B cell (primary cell): ENCODE data around the gene MLIP. TPM values are rescaled to one million over a fixed set of nuclear protein-coding genes. Genes with fewer than 3 reads are reported as not detected.

Experiments
- ATAC-seq: fragments of 200-7000 bp; cut with Tn5 transposase; one replicate; pipeline ENCODE4 v1.10.0; 2021; ENCODE audit warnings: low read depth, mild to moderate bottlenecking, moderate number of reproducible peaks, moderate library complexity
- CTCF ChIA-PET: fragments of 350-600 bp; sonication (Branson Sonifier 250); formaldehyde crosslinking; loops from one replicate; lab custom pipeline; 2021; ENCODE audit warnings: antibody characterized with exemption, inconsistent platforms; lab: Charles Lee
- POLR2A ChIA-PET: fragments of 350-600 bp; sonication (Branson Sonifier 250); formaldehyde crosslinking; loops from one replicate; lab custom pipeline; 2021; ENCODE audit warnings: antibody characterized with exemption; lab: Charles Lee
- DNase-seq: peaks from one replicate; pipeline ENCODE4 v3.0.0; 2013
- H2AFZ ChIP-seq: 2 replicates; pipeline ENCODE4 v1.6.1; 2012; ENCODE audit warnings: mild to moderate bottlenecking, low read depth, low read length; ENCODE audit not compliant: insufficient read depth, poor library complexity, severe bottlenecking
- H3K27ac ChIP-seq, 2 donors: 1 replicate in 1 of 2; 2 replicates in 1 of 2; pipeline ENCODE4 v1.5.1; 2012 to 2013; ENCODE audit warnings: low read length in 2 of 2, mild to moderate bottlenecking in 2 of 2, moderate library complexity in 1 of 2
- H3K27me3 ChIP-seq, 4 experiments: fragments of 200-600 bp in 1 of 4; sonication (generic) in 1 of 4; replicated peaks in 1 of 4; 1 replicate in 2 of 4; 2 replicates in 2 of 4; pipeline versions ENCODE4 v1.6.1 to v1.7.0; 2013 to 2016; ENCODE audit warnings: low read length in 3 of 4, mild to moderate bottlenecking in 2 of 4, mixed read lengths in 1 of 4, moderate library complexity in 1 of 4; ENCODE audit not compliant: insufficient read depth in 4 of 4, control insufficient read depth in 3 of 4; ENCODE audit errors: control extremely low read depth in 1 of 4
- H3K36me3 ChIP-seq, 2 experiments: replicated peaks in 1 of 2; 1 replicate in 1 of 2; 2 replicates in 1 of 2; pipeline versions ENCODE4 v1.6.1 to v1.7.1; 2013; ENCODE audit warnings: low read length in 1 of 2; ENCODE audit not compliant: insufficient read depth in 2 of 2, control insufficient read depth in 1 of 2; ENCODE audit errors: control extremely low read depth in 1 of 2, extremely low read depth in 1 of 2
- H3K4me1 ChIP-seq, 2 donors: fragments of 200-600 bp in 1 of 2; sonication (generic) in 1 of 2; 1 replicate in 1 of 2; 2 replicates in 1 of 2; pipeline versions ENCODE4 v1.5.1 to v1.6.1; 2013 to 2017; ENCODE audit warnings: low read length in 2 of 2; ENCODE audit not compliant: control insufficient read depth in 2 of 2, insufficient read depth in 2 of 2
- H3K4me2 ChIP-seq: replicated peaks from 2 replicates; pipeline ENCODE3; 2012; ENCODE audit warnings: mild to moderate bottlenecking, low read depth, low read length; ENCODE audit not compliant: poor library complexity, severe bottlenecking
- H3K4me3 ChIP-seq, 5 experiments: fragments of 200-600 bp in 1 of 5; sonication (generic) in 1 of 5; 1 replicate in 3 of 5; 2 replicates in 2 of 5; pipeline versions ENCODE4 v1.5.1 to v1.7.0; 2011 to 2016; ENCODE audit warnings: low read length in 4 of 5, mild to moderate bottlenecking in 4 of 5, low read depth in 2 of 5, control low read depth in 1 of 5, moderate library complexity in 1 of 5; ENCODE audit not compliant: insufficient read depth in 1 of 5; ENCODE audit errors: control extremely low read depth in 1 of 5, extremely low read depth in 1 of 5
- H3K79me2 ChIP-seq: fragments of 200-600 bp; sonication (generic); one replicate; pipeline ENCODE4 v1.6.0; 2016; ENCODE audit warnings: low read length; ENCODE audit not compliant: control insufficient read depth, insufficient read depth
- H3K9ac ChIP-seq: fragments of 200-600 bp; sonication (generic); 2 replicates; pipeline ENCODE4 v1.6.1; 2017; ENCODE audit warnings: mild to moderate bottlenecking, low read length, moderate library complexity
- H3K9me3 ChIP-seq, 3 donors: one replicate each; pipeline versions ENCODE4 v1.6.1 to v1.7.1; 2013; ENCODE audit warnings: low read length in 2 of 3; ENCODE audit not compliant: control insufficient read depth in 2 of 3, insufficient read depth in 1 of 3; ENCODE audit errors: control extremely low read depth in 1 of 3
- H4K20me1 ChIP-seq: 2 replicates; pipeline ENCODE4 v1.6.0; 2012; ENCODE audit warnings: mild to moderate bottlenecking, low read length; ENCODE audit not compliant: insufficient read depth, control insufficient read depth, poor library complexity, severe bottlenecking
- H3K27ac Mint-ChIP-seq: one replicate; pipeline ENCODE4 v1.8.0; 2021; ENCODE audit warnings: mixed read lengths
- H3K27me3 Mint-ChIP-seq: one replicate; pipeline ENCODE4 v1.8.0; 2021; ENCODE audit warnings: mixed read lengths
- H3K4me1 Mint-ChIP-seq: one replicate; pipeline ENCODE4 v1.8.0; 2021; ENCODE audit warnings: mixed read lengths
- H3K4me3 Mint-ChIP-seq: one replicate; pipeline ENCODE4 v1.8.0; 2021; ENCODE audit warnings: mixed read lengths
- H3K9me3 Mint-ChIP-seq: one replicate; pipeline ENCODE4 v1.8.0; 2022; ENCODE audit warnings: mixed read lengths; ENCODE audit not compliant: insufficient read depth
- CTCF ChIP-seq: fragments of 200-600 bp; IDR thresholded peaks from one replicate; pipeline ENCODE4 v1.8.0; 2022; ENCODE audit warnings: antibody characterized with exemption, mild to moderate bottlenecking
- EZH2 ChIP-seq: IDR thresholded peaks from 2 replicates; pipeline ENCODE4 v1.6.1; 2012; ENCODE audit warnings: borderline replicate concordance, low read depth, mild to moderate bottlenecking, moderate library complexity, low read length; ENCODE audit not compliant: insufficient read depth, poor library complexity, severe bottlenecking
- WGBS: methylation state at CpG from one replicate; pipeline ENCODE4 v1.1.5; 2013; ENCODE audit warnings: missing lambda C conversion rate; ENCODE audit not compliant: insufficient coverage; 5-methylcytosine and 5-hydroxymethylcytosine counted together
- intact Hi-C: fragments of 100-400 bp; cut with micrococcal nuclease; formaldehyde crosslinking; loops from one replicate; pipeline ENCODE4 v1.10.0; 2022
- polyA plus RNA-seq: library from polyadenylated mRNA; depleted of rRNA; stranded (reverse); fragments of >200 nt; gene quantifications from 2 replicates; pipeline ENCODE4 v1.2.3, GENCODE V29; 2012
- total RNA-seq, 2 donors: library from RNA; stranded (reverse); fragments of 120-200 nt in 1 of 2; gene quantifications; 1 replicate in 1 of 2; 2 replicates in 1 of 2; pipeline versions ENCODE4 v1.2.3 to v1.2.4, GENCODE V29; 2013 to 2022

MLIP gene
- total and polyA plus RNA-seq, 2 donors (not counting 1 experiment from before 2014, with no cell fraction given): not detected

- Mint-ChIP-seq H3K4me1 (no peaks in the 10 kb centered on the region), H3K27ac (no peak overlapping the region), H3K4me3 (no peak overlapping the region), H3K27me3 (no peaks in the 10 kb centered on the region), H3K9me3 (no peaks in the 10 kb centered on the region)
- DNase-seq (no peak), ATAC-seq (no peak)
- no peaks in the 10 kb centered on the region for H4K20me1 ChIP-seq
- no peaks in the 10 kb centered on the region for H3K9me3 ChIP-seq
- no peaks in the 10 kb centered on the region for H3K4me1 ChIP-seq
- no peaks in the 10 kb centered on the region for H3K79me2 ChIP-seq
- ChIA-PET POLR2A (no interaction called here), CTCF (no interaction called here)
- H3K36me3 ChIP-seq: no peaks in the 10 kb centered on the region
- no peaks in the 10 kb centered on the region for H3K27me3 ChIP-seq
- H3K27ac ChIP-seq: no peak overlapping the region
- H3K9ac ChIP-seq: no peak overlapping the region
- intact Hi-C loops: no loop called here
- no peak overlapping the region for H3K4me2 ChIP-seq
- 88% methylated on average over 4 of the region's 4 CpGs for WGBS
- H3K4me3 ChIP-seq: no peak overlapping the region
- no peak overlapping the region for H2AFZ ChIP-seq
- TF ChIP-seq EZH2 (no peak), CTCF (no peak)
These were observed 132.5 kb downstream of the MLIP start for GRCh38 chr6:54243699-54244098.

- Mint-ChIP-seq H3K9me3 (no peaks in the 10 kb centered on the region), H3K27ac (no peak overlapping the region), H3K4me1 (no peaks in the 10 kb centered on the region), H3K4me3 (no peak overlapping the region), H3K27me3 (no peaks in the 10 kb centered on the region)
- Histone ChIP-seq H3K4me3 (no peak overlapping the region), H3K9ac (no peak overlapping the region), H3K9me3 (no peaks in the 10 kb centered on the region), H4K20me1 (no peaks in the 10 kb centered on the region), H3K4me1 (no peaks in the 10 kb centered on the region), H3K79me2 (no peaks in the 10 kb centered on the region), H3K27ac (no peak overlapping the region), H3K27me3 (no peaks in the 10 kb centered on the region), H3K36me3 (no peaks in the 10 kb centered on the region), H2AFZ (no peak overlapping the region), H3K4me2 (no peak overlapping the region)
- intact Hi-C loops: no loop called here
- ChIA-PET POLR2A (no interaction called here), CTCF (no interaction called here)
- no CpG with 5 or more reads among the region's 1 CpG for WGBS
- TF ChIP-seq CTCF (peak; percentile 15), EZH2 (no peak)
- ATAC-seq: no peak
- no peak for DNase-seq
These were observed 133.2 kb downstream of the MLIP start for GRCh38 chr6:54244430-54244829.
